LNCAP (cell line): ENCODE measurements around the gene ADARB2.

ENCODE experiments used
- CTCF ChIP-seq: fragments of 450-650 bp; IDR thresholded peaks from 2 replicates; pipeline ENCODE4 v1.5.1; 2017; ENCODE audit warnings: mild to moderate bottlenecking

Gene ADARB2

GRCh38 chr10:1152386-1153250, 584.7 kb downstream of the ADARB2 start:
- TF ChIP-seq CTCF, result no peak

GRCh38 chr10:1151076-1152033, 586.0 kb downstream of the ADARB2 start:
- no peak for TF ChIP-seq CTCF

- no peak for TF ChIP-seq CTCF
Observed at GRCh38 chr10:1150638-1150955, 586.7 kb downstream of the ADARB2 start.

- no peak for TF ChIP-seq CTCF
Observed at GRCh38 chr10:1149793-1150637, 587.3 kb downstream of the ADARB2 start.

- no peak for TF ChIP-seq CTCF
Observed at GRCh38 chr10:1148855-1149605, 588.3 kb downstream of the ADARB2 start.

- TF ChIP-seq CTCF, result no peak
Observed at GRCh38 chr10:1147810-1148209, 589.5 kb downstream of the ADARB2 start.
